ENCODE data around the gene IGFL4.

- no peak for TF ChIP-seq POLR2A (IDR thresholded peaks at IDR 0.05; ENCODE audit: insufficient read depth in 1 of 2, low read depth in 2 of 2, low read length in 2 of 2)
- TF ChIP-seq ZBTB49 (CRISPR knock-in tag; IDR thresholded peaks at IDR 0.05; ENCODE audit: borderline replicate concordance) = no peak
Measured at GRCh38 chr19:46040952-46041500, at the start of gene IGFL4.
